ENCODE measurements around the gene WDR59.
"Not testable (repeated sequence)": the region's sequence is repeated elsewhere in the genome, so short reads cannot be mapped to it uniquely, and the experiment has no call there.

WDR59 gene

DNA sequence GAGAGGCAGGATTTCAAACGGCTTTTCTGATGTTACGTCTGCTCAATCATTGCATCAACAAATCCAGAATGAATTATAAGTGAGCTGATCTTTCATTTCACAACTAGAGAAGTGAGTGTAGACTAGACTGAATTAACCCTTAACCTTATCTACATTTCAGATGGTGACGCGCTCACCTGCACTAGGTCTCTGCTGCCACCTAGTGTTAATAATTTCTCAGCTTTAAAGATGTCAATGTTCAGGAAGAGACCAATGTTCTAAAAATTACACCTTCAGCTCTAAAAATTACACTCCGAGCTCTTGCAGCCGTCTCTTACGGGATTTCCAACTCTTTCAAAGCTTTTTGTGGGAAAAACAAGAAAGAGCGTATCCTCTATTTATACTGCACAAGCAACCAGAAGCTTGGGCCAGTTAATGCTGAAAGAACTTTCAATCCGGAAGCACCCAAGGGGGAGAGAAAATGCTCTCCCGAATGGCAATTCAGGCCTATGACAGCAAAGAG lies 122.1 kb downstream of the WDR59 start:
- TF ChIP-seq POLR2A (IDR thresholded peaks at IDR 0.05; ENCODE audit: low read depth, low read length): no peak
- FAIRE-seq (no peak), DNase-seq (ENCODE audit: insufficient read length, low spot score) (peak; percentile 42)

DNA sequence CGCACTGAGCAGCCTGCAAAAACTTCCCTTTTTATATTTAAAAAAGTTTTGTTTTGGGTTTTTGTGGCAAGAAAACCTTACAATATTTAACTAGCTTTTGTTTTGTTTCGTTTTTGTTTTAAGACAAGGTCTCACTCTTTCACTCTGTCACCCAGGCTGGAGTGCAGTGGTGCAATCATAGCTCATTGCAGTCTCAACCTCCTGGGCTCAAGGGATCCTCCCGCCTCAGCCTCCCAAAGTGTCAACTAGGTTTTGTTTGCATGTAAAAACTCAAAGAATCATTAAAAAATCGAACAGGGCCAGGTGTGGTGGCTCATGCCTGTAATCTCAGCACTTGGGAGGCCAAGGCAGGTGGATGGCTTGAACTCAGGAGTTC lies 132.4 kb downstream of the WDR59 start:
- DNase-seq (ENCODE audit: insufficient read length, low spot score): no peak
- TF ChIP-seq POLR2A (IDR thresholded peaks at IDR 0.05; ENCODE audit: low read depth, low read length): no peak
- no peak for FAIRE-seq

DNA sequence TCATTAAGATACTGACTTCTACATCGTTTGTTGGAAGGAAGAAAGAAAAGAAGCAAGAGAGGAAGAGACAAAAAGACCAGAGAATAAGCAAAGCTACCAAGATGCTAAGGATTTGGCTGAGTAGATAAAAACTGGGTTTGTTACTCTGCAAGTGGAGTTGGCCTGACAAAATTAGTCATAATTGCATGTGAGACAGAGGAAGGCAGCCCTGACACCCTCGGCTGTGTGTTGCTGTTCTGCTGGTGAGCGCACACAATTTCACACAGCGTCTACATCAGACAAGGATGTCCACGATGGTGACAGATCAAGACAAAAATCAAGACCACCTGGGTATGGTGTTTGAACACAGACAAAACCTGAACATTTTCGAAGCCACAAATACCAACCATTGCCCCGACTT lies 134.9 kb downstream of the WDR59 start:
- no peak for DNase-seq (ENCODE audit: insufficient read length, low spot score)
- no peak for FAIRE-seq
- no peak for TF ChIP-seq POLR2A (IDR thresholded peaks at IDR 0.05; ENCODE audit: low read depth, low read length)

DNA sequence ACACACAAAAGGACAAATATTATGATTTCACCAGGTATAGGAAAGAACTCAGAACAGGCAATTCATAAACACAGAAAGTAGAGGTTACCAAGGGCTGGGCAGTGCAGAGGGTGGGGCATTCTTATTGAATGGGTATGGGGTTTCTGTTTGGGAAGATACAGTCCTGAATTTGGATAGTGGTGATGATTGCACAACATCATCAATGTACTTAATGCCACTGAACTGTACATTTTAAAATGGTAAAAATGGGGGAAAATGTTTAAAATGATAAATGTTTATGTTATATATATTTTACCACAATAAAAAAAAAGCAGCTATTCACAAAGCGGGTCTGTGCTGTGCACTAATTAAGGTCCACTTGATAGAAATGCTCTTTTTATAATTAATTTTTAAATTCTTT lies 137.7 kb downstream of the WDR59 start:
- no peak for DNase-seq (ENCODE audit: insufficient read length, low spot score)
- TF ChIP-seq POLR2A (IDR thresholded peaks at IDR 0.05; ENCODE audit: low read depth, low read length): no peak
- FAIRE-seq: no peak

DNA sequence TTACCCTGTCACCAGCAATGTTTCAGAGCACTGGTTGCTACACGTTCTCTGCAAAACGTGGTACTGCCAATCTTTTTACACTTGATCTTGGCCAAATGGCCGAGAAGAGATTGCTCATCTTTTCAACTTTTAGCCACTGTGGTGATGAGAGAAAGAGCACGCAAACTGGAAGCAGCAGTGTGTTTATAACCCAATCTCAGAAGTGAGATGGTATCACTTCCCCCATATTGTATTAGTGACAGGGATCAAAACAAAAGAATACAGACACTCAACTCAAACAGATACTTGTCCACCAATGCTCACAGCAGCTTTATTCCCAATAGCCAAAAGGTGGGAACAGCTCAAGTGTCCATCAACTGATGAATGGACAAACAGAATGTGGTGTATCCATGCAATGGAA lies 138.2 kb downstream of the WDR59 start:
- DNase-seq (ENCODE audit: insufficient read length, low spot score) (no peak), FAIRE-seq (no peak)
- no peak for TF ChIP-seq POLR2A (IDR thresholded peaks at IDR 0.05; ENCODE audit: low read depth, low read length)

DNA sequence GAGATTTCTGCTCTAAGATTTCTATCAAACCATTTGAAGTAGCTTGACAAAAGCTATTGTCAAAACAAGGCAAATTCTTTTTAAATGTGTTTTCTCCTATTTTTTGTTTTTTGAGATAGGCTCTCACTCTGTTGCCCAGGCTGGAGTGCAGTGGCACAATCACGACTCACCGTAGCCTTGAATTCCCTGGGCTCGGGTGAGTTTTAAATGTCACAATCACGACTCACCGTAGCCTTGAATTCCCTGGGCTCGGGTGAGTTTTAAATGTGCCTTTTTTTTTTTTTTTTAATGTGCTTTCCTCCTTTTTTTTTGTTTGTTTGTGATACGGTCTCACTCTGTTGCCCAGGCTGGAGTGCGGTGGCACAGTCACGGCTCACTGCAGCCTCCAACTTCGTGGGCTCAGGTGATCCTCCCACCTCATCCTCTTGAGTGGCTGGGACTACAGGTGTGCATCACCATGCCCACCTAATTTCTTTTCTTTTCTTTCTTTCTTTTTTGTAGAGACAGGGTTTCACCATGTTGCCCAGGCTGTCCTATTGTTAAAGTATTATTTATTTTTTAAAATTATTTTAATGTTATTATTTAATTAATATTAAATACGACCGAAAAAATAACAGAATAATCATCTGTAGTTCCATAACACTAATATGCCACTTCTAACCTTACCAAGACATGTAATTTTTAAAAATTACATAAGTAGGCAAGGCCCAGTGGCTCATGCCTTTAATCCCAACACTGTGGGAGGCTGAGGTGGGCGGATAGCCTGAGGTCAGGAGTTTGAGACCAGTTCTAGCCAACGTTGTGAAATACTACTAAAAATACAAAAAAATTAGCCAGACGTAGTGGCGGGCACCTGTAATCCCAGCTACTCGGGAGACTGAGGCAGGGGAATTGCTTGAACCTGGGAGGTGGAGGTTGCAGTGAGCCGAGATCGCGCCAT lies 140.6 kb downstream of the WDR59 start:
- FAIRE-seq (no peak), DNase-seq (ENCODE audit: insufficient read length, low spot score) (no peak)
- no peak for TF ChIP-seq POLR2A (IDR thresholded peaks at IDR 0.05; ENCODE audit: low read depth, low read length)

DNA sequence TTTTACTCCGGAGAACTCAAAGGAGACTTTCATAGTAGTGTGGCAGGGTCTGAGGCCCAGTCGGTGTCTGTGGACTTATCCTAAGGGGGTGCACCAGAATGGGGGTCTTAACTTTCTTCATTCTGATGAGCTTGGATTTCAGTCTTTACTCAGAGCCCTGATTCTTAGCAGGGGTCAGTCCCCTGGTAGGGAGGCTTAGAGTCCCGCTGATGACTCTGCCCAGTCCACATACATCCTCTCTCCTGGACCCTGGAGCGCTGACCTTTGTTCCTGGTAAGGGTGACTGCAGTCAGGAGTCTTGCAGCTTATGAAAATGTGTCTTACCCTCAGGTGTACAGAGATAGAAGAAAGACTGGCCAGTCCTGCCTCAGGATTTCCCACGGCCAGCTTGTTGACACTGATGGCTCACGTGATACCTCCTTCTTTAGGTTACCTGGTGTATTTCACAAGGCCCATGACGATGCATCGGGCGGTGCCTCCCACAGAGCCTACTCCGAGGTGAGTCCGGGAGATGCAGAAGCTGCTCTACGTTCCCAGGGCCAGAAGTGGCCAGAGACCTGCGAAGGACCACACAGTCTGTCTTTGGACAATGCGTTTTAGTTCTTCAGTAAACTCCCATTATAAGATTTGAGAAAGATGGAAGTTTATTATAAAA lies 141.4 kb downstream of the WDR59 start:
- not testable (repeated sequence) for DNase-seq (ENCODE audit: insufficient read length, low spot score); FAIRE-seq

DNA sequence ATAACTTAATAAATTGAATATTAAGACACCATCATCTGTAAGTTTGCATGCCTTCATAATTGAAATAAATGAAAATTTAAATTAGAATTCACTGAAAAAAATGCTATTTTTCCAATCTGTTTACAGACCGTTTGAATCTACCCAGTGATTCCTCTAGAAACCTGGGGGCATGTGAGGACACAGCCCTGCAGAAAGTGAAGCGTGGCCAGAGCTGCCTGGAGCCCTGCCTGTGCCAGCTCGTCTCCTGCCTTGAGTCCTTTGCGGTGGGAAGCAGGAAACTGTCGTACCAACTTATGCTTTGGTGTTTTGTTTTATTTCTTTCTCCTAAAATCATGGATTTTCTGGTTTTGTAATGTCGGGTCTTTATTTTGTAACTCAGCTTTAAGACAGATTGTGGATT lies 142.5 kb downstream of the WDR59 start:
- TF ChIP-seq POLR2A (IDR thresholded peaks at IDR 0.05; ENCODE audit: low read depth, low read length): no peak
- FAIRE-seq (no peak), DNase-seq (ENCODE audit: insufficient read length, low spot score) (no peak)

DNA sequence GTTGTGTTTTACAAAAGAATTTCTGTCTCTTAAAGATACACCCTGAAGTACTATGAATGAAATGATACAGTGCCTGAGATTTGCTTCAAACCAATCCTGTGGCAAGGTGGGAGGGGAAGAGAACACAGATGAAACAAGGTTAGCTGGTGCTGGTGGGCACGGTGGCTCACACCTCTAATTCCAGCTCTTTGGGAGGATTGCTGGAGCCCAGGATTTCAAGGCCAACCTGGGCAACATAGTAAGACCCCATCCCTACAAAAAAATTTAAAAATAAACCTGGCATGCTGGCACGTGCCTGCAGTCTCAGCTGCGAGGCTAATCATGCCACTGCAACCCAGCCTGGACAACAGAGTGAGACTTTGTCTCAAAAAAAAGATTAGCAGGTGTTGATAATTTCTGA lies 143.0 kb downstream of the WDR59 start:
- no peak for TF ChIP-seq POLR2A (IDR thresholded peaks at IDR 0.05; ENCODE audit: low read depth, low read length)
- DNase-seq (ENCODE audit: insufficient read length, low spot score) (no peak), FAIRE-seq (no peak)

DNA sequence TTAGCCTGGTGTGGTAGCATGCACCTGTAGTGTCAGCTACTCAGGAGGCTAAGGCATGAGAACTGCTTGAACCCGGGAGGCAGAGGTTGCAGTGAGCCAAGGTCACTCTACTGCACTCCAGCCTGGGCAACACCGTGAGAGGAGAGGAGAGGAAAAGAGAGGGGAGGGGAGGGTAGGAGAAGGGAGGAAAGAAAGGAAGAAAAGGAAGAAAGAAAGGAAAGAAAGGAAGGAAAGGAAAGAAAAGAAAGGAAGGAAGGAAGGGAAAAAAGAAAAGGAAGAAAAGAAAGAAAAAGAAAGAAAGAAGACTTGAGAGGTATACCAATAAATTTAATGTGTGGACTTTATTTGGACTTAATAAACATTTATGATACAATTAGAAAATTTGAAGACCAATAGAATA lies 143.5 kb downstream of the WDR59 start:
- no peak for TF ChIP-seq POLR2A (IDR thresholded peaks at IDR 0.05; ENCODE audit: low read depth, low read length)
- no peak for FAIRE-seq

DNA sequence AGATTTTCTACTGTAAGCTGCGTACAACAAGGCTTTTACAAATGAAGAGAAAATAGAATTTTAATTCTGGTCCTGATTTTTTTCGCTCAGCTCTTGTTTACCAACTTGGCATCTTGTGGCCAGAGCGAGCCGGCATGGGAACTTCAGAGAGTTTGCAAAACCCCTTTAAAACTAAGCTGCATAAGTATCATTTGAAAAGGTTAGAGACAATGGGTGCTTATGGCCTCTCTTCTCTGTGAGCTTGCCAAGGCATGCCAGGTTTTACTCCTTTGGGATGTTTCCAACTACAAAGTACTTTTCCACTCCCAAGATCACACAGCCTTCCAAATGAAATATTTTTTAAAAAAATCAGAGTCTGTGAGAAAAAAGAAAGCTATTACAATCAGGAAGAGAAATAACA lies 147.9 kb downstream of the WDR59 start:
- DNase-seq (ENCODE audit: insufficient read length, low spot score) (no peak), FAIRE-seq (no peak)
- TF ChIP-seq POLR2A (IDR thresholded peaks at IDR 0.05; ENCODE audit: low read depth, low read length): no peak

More for the DNA sequence above, 143.5 kb downstream of the WDR59 start:
- DNase-seq (ENCODE audit: insufficient read length, low spot score): no peak

DNA sequence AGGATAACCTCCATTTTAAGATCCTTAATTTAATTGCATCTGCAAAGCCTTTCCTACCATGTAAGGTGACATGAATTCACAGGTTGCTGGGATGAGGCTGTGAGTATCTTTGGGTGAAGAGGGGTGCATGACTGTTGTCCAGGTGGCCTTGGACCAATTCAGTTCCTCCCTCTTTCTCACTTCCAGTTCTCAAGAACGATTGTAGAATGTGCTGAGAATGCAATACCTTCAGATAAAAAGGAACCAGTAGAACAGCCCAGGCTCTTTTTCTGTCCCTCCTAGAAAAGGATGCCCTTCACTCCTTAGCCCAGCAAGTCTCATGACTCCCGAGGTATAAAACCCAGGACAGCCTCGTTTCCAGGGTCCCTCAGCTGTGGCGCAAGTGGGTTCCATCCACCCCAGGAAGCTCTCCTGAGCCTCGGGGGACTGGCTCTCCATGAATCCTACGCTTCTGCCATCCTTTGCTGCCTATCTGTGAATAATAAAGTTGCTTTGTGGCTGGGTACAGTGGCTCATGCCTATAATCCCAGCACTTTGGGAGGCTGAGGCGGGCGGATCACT lies 148.7 kb downstream of the WDR59 start:
- no peak for DNase-seq (ENCODE audit: insufficient read length, low spot score)
- FAIRE-seq: no peak
- TF ChIP-seq POLR2A (IDR thresholded peaks at IDR 0.05; ENCODE audit: low read depth, low read length): no peak

DNA sequence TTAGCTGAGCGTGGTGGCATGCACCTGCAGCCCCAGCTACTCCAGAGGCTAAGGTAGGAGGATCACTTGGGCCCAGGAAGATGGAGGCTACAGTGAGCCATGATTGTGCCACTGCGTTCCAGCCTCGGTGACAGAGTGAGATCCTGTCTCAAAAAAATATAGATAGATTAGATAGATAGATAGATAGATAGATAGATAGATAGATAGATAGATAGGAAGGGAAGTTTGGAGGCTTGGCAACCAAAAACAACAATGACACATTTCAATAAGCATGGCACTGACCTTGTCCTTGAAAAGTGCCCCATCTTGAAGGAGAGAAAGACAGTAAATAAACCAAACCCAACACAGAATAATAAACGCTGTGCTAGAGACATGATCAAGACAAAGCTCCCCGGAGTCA lies 152.7 kb downstream of the WDR59 start:
- DNase-seq (ENCODE audit: insufficient read length, low spot score) (no peak), FAIRE-seq (no peak)
- no peak for TF ChIP-seq POLR2A (IDR thresholded peaks at IDR 0.05; ENCODE audit: low read depth, low read length)

DNA sequence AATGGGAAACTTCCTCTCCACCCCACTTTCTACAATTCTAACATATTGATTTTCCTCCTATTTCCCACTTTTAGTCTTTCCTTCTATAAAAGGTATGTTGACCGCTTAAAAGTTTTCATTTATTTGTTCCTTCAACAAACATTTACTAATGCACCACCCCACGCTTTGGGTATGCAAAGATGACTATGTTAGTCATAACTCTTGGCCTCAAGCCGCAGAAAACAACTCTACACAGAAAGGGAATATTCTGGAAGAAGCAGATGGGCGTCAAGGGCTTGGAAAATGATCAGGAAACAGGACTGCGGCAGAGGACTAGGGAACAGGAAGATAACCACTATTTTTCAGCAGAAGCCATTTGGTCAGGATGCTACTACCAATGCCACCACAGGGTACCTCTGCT lies 153.5 kb downstream of the WDR59 start:
- FAIRE-seq (no peak), DNase-seq (ENCODE audit: insufficient read length, low spot score) (no peak)
- no peak for TF ChIP-seq POLR2A (IDR thresholded peaks at IDR 0.05; ENCODE audit: low read depth, low read length)

All from H54 (cell line).